Measurements from ENCODE around the gene CABP1. TPM values are rescaled to one million over a fixed set of nuclear protein-coding genes. Genes with fewer than 3 reads are reported as not detected.

Gene CABP1
- total RNA-seq, 2 donors from 2014 or later, result 0.71 to 2.0 TPM

DNA sequence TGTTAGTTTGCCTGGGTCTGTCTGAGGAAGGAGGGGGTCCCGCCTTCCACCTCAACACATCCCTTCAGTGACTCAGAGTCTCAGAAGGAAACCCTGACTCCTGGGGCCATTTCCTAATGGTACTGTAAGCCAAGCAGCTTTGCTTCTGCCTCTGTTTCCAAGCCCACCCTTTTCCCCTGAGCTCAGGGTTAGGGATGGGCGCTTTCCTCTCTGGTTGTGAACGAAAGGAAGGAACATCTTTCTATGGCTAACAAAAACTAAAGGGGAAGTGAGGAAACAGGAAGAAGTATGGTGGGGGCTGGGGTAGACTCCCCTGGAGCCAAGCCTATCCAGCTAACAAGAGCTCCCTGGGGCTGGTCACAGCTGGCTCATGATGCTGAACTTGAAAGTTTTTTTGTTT, 58.2 kb downstream of the CABP1 start:
- Histone ChIP-seq H3K4me1 (peaks cover 0 to 76% of the 10 kb centered on the region in 2 donors), H3K4me3 (no peak overlapping the region), H3K27ac (peak overlapping the region; percentile 61 to 82), H3K36me3 (peaks cover 83% of the 10 kb centered on the region), H3K9me3 (no peaks in the 10 kb centered on the region), H3K27me3 (no peaks in the 10 kb centered on the region)
- TF ChIP-seq, protein P1, sequence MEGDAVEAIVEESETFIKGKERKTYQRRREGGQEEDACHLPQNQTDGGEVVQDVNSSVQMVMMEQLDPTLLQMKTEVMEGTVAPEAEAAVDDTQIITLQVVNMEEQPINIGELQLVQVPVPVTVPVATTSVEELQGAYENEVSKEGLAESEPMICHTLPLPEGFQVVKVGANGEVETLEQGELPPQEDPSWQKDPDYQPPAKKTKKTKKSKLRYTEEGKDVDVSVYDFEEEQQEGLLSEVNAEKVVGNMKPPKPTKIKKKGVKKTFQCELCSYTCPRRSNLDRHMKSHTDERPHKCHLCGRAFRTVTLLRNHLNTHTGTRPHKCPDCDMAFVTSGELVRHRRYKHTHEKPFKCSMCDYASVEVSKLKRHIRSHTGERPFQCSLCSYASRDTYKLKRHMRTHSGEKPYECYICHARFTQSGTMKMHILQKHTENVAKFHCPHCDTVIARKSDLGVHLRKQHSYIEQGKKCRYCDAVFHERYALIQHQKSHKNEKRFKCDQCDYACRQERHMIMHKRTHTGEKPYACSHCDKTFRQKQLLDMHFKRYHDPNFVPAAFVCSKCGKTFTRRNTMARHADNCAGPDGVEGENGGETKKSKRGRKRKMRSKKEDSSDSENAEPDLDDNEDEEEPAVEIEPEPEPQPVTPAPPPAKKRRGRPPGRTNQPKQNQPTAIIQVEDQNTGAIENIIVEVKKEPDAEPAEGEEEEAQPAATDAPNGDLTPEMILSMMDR (IDR thresholded peaks at IDR 0.05), result no peak
- no peak for DNase-seq (ENCODE audit: low spot score)

DNA sequence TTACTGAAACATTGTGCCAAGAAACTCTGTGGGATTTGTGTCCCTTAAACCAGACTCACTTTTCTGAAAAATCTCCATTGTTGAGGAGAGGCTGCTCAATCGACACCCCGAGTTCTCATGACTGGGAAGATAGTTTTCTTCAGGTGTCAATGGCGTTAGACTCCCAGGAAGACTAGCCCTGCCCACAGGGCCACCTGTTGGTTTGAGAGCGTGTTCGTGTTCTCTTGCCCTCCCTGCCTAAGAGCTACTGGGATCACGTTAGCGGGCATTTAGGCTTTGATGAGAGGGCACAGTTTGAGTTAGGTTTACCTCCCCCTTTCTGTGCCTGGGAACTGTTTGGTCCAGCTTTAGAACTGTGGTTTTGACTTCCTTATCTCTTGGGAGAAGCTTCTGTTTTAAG, 59.1 kb downstream of the CABP1 start:
- peak overlapping the region; percentile 61 to 82 for H3K27ac ChIP-seq
- TF ChIP-seq, protein P1 (IDR thresholded peaks at IDR 0.05), result no peak
- H3K4me1 ChIP-seq, result peaks cover 0 to 77% of the 10 kb centered on the region in 2 donors
- H3K27me3 ChIP-seq, result no peaks in the 10 kb centered on the region
- peaks cover 76% of the 10 kb centered on the region for H3K36me3 ChIP-seq
- DNase-seq (ENCODE audit: low spot score), result no peak
- H3K9me3 ChIP-seq, result no peaks in the 10 kb centered on the region
- no peak overlapping the region for H3K4me3 ChIP-seq

DNA sequence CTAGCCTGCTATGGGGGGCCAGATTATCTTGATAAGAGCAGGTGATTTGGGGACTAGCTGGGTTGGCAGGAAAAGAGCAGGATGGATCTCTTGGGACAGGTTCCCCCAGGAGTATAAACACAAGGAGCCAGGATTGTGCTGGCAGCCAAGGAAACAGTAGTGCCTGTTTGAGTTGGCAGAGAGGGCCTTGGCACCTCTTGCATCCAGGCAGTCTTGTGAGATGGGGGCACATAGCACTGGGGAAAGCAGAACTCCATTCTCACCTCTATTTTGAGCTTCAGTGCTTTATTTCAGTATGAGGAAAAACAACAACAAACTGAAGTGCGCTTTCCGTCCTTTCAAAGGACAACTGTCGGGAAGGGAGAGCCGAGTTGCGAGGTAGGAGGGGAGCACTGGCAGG, 60.5 kb downstream of the CABP1 start:
- DNase-seq (ENCODE audit: low spot score), result no peak
- Histone ChIP-seq H3K36me3 (peaks cover 63% of the 10 kb centered on the region), H3K9me3 (no peaks in the 10 kb centered on the region), H3K27me3 (no peaks in the 10 kb centered on the region), H3K4me1 (peaks cover 0 to 82% of the 10 kb centered on the region in 2 donors), H3K4me3 (no peak overlapping the region), H3K27ac (peak overlapping the region; percentile 61 to 82)
- TF ChIP-seq, protein P1 (IDR thresholded peaks at IDR 0.05), result no peak

DNA sequence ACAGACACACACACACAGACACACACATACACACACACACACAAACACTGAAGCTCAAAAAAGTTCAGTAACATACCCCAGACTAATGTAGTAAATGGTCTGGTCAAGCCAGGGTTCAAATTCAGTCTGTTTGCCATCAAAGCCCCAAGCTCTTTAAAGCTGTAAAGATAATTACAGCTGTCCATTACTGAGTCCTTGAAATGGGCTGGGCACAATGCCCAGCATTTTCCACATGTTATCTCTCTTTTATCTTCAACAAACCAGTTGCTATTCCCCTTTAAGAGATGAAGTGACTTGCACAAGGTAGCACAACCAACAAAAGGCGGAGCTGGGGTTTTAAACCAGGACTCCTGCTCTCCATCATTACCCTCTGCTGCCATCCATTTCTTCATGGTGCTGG, 62.2 kb downstream of the CABP1 start:
- peak overlapping the region; percentile 47 to 82 for H3K27ac ChIP-seq
- no peaks in the 10 kb centered on the region for H3K27me3 ChIP-seq
- H3K4me1 ChIP-seq, result peaks cover 0 to 71% of the 10 kb centered on the region in 2 donors
- H3K9me3 ChIP-seq, result no peaks in the 10 kb centered on the region
- H3K4me3 ChIP-seq, result no peak overlapping the region
- peaks cover 46% of the 10 kb centered on the region for H3K36me3 ChIP-seq
- TF ChIP-seq, protein P1 (IDR thresholded peaks at IDR 0.05), result no peak
- DNase-seq (ENCODE audit: low spot score), result no peak

DNA sequence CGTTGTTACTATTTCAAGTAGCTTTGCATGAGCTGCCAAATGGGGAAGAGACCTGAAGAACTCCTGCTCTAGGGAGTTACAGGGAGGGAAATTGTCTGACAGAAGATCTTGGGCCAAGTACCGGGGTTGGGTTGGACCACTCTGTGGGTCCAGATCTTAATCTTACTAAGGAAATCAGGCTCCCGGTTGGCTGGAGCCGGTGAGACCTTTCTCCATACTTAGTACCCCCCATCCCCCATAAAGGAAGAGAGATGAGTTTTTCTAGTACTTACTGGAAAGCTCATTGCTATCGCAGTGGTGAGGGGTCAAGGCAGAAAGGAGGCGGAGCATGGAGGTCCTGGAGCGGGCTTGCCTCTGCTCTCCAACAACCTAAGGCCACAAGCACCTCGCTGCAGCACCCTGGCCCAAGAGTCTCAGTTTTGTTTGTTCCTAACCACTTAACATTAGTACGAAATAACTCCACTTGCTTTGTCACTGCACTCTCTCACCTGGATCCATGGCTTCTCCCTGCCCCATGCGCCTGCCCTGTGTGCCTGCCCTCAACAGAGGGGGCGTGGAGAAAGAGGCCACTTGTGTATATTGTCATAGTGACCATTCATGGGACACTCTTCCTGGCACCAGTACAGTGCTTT, 63.0 kb downstream of the CABP1 start:
- peaks cover 0 to 65% of the 10 kb centered on the region in 2 donors for H3K4me1 ChIP-seq
- H3K9me3 ChIP-seq, result no peaks in the 10 kb centered on the region
- H3K4me3 ChIP-seq, result no peak overlapping the region
- peaks cover 40% of the 10 kb centered on the region for H3K36me3 ChIP-seq
- TF ChIP-seq, protein P1 (IDR thresholded peaks at IDR 0.05), result no peak
- no peaks in the 10 kb centered on the region for H3K27me3 ChIP-seq
- peak overlapping the region; percentile 41 to 47 for H3K27ac ChIP-seq
- DNase-seq (ENCODE audit: low spot score), result no peak

DNA sequence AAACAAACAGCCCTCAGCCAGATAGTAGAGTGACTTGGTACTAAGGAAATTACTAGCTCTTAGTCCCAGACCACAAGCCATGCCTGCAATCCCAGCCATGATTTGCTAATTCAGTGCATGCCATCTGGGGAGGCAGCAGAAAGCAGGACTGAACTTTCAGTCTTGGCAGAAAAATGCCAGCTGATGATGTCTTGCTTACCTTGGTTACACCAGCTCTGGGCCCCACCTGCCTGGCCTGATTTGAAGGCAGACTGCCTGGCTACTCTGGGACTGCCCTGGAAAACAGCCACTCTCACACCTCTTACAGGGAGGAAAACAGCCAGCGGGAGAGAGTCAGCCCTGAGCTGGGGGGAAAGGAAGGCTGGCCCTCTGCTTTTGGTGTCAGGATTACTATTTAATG, 65.2 kb downstream of the CABP1 start:
- no peak for DNase-seq (ENCODE audit: low spot score)
- H3K9me3 ChIP-seq, result no peaks in the 10 kb centered on the region
- no peak overlapping the region for H3K4me3 ChIP-seq
- H3K4me1 ChIP-seq, result peaks cover 0 to 51% of the 10 kb centered on the region in 2 donors
- peaks cover 18% of the 10 kb centered on the region for H3K36me3 ChIP-seq
- H3K27ac ChIP-seq, result no peak overlapping the region
- TF ChIP-seq, protein P1 (IDR thresholded peaks at IDR 0.05), result no peak
- H3K27me3 ChIP-seq, result no peaks in the 10 kb centered on the region
